OCI-LY7 (cell line): ENCODE data around the gene IGFBP1.

Source experiments
- EZH2phosphoT487 ChIP-seq: fragments of 200-600 bp; sonication (generic); IDR thresholded peaks from 2 replicates; pipeline ENCODE4 v1.6.1; 2018; ENCODE audit warnings: low read depth, borderline replicate concordance, mild to moderate bottlenecking, mixed run types, antibody characterized with exemption, low read length, moderate library complexity, mixed read lengths
- TF ChIP-seq, protein P1 (sequence below): fragments of 200-600 bp; sonication (generic); conservative IDR thresholded peaks from 2 replicates; pipeline ENCODE4 v1.5.1; 2014; ENCODE audit warnings: mild to moderate bottlenecking, antibody characterized with exemption, low read length, moderate library complexity, mixed read lengths

DNA sequence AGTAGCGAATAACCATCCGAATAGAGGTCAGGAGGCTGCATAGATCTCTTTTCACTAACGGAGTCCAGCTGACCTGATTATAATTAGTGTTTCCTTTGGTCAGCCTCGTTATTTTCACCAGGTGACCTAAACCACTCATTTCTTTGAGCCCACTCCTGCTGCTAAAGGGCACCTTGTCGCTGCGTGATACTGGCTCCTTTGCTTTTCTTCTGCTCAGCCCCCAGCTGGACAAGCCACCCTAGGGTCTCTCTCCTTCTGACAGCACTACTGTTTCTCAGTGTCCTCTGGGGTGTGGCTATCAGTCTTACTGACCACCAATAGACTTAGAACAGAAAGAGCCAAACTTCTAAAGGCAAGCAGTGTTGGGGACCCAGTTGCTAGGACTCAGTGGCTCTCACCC lies 35.5 kb downstream of the IGFBP1 start:
- TF ChIP-seq EZH2phosphoT487, result no peak
- TF ChIP-seq, protein P1, sequence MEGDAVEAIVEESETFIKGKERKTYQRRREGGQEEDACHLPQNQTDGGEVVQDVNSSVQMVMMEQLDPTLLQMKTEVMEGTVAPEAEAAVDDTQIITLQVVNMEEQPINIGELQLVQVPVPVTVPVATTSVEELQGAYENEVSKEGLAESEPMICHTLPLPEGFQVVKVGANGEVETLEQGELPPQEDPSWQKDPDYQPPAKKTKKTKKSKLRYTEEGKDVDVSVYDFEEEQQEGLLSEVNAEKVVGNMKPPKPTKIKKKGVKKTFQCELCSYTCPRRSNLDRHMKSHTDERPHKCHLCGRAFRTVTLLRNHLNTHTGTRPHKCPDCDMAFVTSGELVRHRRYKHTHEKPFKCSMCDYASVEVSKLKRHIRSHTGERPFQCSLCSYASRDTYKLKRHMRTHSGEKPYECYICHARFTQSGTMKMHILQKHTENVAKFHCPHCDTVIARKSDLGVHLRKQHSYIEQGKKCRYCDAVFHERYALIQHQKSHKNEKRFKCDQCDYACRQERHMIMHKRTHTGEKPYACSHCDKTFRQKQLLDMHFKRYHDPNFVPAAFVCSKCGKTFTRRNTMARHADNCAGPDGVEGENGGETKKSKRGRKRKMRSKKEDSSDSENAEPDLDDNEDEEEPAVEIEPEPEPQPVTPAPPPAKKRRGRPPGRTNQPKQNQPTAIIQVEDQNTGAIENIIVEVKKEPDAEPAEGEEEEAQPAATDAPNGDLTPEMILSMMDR, result no peak
